Cortex of kidney (tissue), 1 donor: ENCODE results near the gene LDHB.
"Not testable (repeated sequence)": the region's sequence is repeated elsewhere in the genome, so short reads cannot be mapped to it uniquely, and the experiment has no call there.

Source experiments
- DNase-seq: peaks from one replicate; lab custom pipeline; 2025; lab: John Stamatoyannopoulos, UW

The LDHB gene

DNA sequence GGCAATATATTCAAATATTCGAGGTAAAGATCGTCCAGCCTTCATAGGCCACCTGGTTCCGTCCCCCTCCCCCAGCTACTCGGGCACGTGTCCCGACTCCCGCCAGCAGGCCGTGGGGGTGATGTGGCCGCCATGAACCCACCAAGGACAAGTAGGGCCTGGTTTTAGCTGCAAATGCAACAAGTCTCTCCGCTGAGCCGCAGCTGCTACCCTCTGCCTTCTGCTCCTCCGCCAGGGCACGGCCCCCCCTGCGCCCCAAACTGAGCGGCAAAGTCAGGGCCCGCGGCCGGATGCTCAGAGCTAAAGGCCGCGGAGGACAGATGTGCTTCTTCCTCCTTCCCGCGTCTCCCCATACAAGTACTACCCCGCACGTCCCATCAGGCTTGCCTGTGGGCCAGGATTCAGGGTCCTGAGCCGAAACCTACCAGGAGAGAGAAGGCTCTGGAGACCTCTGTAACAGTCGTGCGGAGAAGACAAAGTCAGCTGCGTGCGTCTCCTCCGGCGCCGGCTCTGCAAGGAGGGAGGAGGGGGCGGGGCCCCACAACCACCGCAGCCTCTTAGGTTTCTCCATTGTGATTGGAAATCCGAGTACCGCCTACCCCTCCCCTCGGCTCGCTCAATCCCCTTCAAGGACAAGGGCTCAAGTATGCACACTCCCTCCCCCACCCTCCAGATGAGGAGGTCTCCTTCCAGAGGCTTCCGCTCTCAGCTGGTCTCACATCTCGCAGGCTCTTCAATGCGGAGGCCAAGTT, at the start of gene LDHB:
LDHB (minus strand) TSS at position 517 of the 752 bp plus-strand sequence. CDS start 3,171 bp downstream, outside the sequence.
- DNase-seq = peak; percentile 36

DNA sequence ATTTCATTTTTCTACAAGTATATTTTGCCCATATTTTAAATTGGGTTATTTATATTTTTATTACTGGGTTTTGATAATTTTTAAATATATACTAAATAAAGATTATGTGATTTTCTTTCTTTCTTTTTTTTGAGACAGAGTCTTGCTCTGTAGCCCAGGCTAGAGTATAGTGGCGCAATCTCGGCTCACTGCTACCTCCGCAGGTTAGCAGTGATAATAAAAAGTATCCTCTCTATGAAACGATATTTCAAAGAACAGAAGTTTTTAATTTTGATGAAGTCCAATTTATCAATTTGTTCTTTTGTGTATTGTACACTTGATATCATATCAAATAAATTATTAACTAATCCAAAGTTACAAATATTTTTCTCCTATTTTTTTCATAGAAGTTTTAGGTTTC, 47.2 kb upstream of the LDHB start:
- DNase-seq = no peak

DNA sequence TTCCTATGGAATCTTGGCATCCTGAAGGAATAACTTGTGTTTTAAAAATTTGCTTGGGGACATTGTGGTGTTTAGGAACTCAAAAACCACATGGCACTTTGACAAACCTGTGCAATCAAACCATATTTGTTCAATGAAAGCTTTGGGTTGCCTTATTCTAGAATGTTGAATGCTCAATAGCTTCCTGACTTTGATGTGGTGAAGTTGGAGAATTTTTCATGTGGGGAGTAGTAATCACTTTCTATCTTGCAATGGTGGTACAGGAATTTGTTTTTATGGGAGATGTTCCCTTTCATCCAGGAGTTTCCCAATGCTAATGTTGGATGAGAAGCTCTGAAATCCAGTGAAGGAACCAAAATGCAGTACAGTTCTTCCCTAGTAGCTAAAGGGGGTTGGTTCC, 42.2 kb upstream of the LDHB start:
- DNase-seq = no peak

DNA sequence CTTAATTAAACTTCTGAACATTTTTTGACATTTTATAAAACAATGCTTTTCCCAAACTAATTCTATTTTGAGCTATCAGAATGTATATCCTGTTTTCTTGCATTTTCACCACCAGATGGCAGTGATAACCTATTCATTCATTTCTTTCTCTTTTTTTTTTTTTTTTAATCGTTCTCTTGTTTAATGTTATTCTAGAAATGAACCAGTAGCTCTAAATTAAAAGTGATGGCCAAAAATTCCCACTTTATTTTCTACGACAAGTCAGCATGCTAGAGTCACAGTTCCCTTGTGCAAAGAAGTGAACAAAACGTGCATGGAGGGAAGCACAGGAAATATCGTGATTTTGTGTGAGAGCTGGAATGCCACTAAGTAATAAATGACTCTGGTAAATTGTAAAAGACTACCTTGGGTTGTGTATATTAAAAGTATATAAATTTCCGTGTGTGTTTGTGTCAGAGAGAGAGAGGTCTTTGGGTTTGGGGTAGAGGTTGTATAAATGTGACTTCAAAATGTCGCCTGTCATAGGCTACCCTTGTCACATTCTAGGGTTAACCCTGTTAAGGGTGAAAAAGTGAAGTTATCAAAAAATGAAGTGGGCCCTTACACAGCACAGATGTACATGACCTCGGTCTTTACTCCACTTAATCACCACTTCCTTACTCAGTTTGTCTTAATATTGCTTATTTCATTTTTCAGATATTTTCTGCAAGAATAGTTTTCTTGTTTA, 40.4 kb upstream of the LDHB start:
- DNase-seq = no peak

DNA sequence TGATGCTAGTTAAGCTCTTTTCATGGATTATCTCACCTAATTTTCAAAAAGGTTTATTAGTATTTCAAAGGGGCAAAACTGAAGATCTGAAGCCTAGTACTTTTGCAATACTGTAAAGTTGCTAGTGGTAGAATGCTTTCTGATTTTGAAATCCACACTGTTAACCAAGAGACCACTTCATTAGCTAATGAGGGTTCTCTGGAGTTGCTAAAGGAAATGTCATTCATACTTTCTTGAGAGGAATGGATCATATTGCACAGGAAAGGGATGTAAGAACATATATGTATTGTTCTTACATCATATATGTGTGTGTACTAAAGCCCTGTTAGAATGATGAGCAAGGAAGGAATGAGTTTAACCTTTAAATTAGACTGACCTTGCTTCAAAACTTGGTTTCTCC, 39.0 kb upstream of the LDHB start:
- DNase-seq = no peak

DNA sequence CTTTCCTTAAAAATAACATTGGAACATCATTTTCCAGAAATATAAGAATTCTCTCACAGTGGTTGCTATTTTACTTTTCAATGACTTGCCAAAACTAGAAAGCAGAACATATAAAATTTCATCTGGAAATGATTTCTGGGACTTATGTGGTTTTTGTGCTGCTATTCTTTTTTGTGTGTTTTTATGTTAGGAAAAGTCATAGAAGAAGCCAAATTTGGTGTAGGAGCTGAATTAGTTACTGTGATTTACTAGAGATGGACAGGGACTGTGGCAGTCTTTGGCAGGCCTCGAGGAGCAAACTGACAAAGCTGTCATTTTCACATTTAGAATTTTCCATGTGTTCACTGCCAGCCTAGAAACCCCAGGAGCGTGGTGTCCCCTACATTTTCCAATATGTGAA, 38.3 kb upstream of the LDHB start:
- DNase-seq = no peak

DNA sequence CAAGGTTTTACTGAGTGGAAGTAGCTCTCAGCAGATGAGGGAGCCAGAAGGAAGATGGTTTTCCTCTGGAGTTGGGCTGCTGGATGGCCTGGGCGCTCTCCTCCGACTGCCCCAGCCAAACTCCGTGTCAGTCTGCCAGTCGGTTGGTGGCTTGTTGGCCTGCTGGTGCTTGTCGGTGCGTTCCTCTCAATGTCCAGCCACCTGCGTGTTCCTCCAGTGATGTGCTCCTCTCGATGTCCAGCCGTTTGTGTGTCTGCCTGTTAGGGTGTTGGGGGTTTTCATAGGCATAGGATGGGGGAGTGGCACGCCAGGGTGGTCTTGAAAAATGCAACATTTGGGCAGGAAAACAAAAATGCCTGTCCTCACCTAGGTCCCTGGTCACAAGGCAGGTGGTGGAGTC, 37.0 kb upstream of the LDHB start:
- no peak for DNase-seq

DNA sequence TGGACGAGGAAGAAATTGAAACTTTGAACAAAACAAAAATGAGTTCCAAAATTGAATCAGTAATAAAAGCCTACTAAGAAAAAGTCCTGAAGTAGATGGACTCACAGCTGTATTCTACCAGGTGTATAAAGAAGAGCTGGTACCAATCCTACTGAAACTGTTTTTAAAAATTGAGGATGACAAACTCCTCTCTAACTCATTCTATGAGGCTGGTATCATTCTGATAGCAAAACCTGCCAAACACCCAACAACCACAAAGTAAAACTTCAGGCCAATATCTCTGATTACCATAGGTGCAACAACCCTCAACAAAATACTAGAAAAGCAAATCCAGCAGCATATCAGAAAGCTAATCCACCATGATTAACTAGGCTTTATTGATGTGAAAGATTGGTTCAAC, 33.9 kb upstream of the LDHB start:
- DNase-seq = no peak

DNA sequence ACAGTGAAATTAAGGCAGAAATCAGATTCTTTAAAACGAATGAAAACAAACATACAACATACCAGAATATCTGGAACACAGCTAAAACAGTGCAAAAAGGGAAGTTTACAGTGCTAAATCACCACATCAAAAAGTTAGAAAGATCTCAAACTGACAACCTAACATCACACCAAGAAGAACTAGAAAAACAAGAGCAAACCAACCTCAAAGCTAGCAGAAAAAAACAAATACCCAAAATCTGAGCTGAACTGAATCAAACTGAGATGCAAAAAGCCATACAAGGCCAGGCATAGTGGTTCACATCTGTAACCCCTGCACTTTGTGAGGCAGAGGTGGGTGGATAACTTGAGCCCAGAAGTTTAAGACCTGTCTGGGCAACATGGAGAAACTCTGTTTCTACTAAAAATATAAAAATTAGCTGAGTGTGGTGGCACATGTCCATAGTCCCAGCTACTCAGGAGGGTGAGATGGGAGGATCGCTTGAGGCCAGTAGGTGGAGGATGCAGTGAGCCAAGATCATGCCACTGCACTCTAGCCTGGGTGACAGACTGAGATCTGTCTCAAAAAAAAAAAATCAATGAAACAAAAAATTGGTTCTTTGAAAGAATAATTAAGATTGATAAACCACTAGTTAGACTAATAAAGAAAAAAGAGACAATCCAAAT, 33.2 kb upstream of the LDHB start:
- DNase-seq = no peak

DNA sequence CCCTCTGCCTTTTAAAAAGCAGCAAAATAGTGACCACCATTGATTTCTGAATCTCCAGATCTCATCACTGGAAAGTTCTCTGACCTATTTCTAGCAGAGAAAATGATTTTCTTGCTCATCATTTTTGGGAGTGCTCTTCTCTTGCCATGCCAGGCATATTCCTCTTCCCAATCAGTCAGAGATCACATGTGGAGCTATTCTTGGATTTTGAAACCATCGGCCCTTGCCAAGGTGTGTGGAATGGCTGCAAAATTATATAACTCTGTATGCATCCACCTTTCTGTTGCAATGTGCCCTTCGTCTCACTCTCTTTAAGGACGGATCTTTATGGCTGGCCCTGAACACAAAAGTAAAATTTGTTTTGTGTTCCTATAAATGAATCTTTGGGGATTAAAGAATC, 25.5 kb upstream of the LDHB start:
- DNase-seq = no peak

DNA sequence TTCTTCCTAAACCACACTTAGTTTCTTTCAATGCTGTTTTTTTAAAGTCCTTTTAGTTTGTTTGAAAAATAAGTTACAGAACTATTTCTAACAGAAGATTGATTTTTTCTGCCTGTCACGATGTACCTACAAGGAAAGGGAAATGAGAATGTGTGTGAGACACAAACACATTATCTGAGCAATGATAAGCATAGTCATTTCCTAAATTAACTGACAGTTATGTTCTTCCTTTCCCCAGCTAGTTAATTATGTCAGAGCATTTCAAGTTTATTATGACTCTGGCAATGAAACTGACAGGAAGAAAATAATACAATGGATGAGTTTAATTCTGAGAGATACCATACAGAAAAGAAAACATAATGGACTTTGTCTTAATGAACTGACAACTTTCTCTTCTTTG, 21.3 kb upstream of the LDHB start:
- no peak for DNase-seq

DNA sequence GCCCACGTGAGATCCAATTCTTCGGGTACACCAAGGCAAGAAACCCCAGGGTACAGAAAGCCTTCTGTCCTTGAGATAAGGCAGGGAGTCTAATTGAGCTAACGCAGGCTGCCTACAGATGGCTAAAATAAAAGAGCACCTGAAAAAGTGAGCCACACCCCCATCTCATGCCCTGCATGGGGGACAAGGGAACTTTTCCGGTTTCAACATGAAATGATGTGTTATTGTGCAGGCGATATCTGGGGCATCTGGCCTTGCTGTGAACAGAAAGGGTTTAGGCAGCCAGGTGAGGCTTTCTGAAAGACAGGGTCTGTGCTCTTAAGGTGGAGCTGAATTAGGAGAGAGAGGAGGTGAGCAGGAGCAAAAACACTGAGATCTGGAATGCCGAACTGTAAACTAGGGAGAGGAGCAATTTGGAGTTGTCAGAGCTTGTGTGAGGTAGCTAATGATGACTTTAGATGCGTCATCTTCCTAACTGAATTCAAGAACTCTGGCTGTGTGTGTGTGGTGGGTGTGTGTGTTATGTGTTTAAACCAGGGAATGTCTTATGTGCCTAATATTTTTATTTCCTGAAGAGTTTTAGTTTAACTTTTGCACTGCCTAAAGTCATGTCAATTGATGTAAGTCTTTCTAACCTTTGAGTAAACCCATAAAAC, 20.1 kb upstream of the LDHB start:
- DNase-seq = no peak

DNA sequence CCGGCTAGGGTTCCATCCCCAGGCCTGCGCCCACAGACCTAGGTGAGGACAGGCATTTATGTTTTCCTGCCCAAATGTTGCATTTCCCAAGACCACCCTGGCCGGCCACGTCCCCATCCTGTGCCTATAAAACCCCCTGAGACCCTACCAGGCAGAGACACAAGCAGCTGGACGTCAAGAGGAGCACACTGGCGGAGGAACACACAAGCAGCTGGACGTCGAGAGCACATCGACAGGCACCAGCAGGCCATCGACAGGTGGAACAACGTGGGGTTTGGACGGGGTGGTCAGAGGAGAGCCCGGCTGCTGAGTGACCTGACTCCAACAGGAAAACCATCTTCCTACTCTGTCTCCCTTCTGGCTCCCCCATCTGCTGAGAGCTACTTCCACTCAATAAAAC, 19.6 kb upstream of the LDHB start:
- no peak for DNase-seq

DNA sequence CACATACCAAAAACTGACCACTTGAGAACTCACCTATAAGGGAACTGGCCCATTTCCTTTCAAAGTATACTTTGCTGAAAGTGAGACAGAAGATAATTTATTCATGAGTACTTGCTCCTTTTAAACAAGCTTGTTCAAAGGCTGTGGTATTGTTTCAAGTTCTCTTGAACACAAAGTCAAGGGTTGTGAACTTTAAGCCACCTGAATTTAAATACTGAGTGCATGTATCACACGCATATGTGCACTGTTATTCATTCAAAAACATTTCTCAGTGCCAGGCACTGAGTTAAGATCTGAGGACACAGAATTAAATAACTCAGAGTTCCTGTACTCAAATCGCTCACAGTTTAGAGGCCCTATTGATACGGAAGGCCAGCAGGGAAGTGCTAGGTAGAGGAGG, 19.1 kb upstream of the LDHB start:
- no peak for DNase-seq

DNA sequence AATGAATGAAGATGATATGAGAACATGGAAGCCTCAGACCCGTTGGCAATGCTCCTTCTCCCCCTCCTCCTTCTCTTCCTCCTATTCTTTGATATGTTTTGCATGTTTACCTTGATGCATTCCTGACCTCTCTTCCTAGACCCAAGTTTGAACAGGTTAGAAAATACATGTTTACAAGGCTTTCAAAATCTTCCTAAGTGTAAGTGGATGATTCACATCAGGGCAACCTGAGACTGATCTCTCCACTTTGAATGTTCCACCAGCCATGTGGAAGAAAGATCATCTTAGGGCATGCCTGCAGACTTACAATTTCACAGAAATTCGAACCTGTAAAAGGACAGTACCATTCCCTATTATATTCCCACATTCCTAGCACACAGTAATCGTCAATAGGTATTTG, 18.0 kb upstream of the LDHB start:
- no peak for DNase-seq

DNA sequence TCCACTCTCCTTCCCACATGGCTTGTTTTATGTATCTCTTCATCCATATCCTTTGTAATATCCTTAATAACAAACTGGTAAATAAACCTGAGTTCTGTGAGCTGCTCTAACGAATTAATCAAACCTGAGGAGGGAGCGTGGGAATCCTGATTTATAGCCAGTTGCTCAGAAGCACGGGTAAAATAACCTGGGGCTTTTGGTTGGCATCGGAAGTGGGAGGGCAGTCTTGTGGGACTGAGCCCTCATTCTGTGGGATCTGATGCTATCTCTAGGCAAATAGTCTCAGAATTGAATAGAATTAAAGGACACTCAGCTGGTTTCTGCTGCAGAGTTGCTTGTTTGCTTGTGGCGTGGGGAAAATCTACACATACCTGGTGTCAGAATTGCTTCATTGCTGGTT, 17.5 kb upstream of the LDHB start:
- DNase-seq = no peak

DNA sequence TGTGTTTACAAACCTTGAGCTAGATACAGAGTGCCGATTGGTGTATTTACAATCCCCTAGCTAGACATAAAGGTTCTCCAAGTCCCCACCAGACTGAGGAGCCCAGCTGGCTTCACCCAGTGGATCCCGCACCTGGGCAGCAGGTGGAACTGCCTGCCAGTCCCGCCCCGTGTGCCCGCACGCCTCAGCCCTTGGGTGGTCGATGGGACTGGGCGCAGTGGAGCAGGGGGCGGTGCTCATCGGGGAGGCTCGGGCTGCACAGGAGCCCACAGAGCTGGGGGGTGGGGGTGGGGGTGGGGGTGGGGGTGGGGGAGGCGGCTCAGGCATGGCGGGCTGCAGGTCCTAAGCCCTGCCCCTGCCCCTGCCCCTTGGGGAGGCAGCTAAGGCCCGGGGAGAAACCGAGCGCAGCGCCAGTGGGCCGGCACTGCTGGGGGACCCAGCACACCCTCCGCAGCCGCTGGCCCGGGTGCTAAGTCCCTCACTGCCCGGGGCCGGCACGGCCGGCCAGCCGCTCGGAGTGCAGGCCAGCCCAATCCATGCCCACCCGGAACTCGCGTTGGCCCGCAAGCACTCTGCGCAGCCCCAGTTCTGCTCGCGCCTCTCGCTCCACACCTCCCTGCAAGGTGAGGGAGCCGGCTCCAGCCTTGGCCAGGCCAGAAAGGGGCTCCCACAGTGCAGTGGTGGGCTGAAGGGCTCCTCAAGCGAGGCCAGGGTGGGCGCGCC, 16.3 kb upstream of the LDHB start:
- not testable (repeated sequence) for DNase-seq

DNA sequence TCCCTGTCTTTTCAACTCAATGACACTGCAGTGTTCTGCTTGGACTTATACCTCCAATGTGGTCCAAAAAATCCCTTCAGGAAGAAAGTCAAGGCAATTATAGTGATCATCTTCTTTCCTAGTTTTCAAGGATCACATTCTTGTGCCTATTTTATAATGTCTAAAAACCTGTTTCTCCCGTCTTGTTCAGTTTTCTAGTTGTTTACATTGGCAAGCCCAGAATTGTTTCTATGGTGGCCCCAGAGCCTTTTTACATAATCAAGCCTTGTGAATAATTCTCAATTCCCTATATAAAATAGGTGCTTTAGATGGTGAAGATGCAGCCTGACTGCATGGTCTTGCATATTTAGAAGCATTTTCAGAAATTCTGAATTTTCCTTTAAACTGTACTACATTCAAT, 14.5 kb upstream of the LDHB start:
- no peak for DNase-seq

DNA sequence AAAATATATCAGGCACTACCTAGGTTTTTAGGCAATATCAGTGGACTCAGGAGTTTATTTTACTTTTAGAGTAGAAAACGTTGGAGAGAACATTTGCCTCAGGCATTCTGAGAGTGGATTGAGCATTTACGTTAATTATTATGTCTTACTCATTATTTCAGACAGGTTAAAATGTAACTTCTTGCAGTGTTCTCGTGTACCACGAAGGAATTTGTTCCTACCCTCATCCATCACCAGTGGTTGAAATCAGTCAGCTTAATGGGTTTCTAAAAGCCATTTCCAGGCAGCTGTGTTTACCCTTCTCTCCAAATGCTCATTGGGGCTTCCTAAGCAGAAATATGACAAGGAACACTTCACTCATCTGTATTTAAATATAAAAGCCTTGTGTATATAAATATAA, 9.1 kb upstream of the LDHB start:
- no peak for DNase-seq

DNA sequence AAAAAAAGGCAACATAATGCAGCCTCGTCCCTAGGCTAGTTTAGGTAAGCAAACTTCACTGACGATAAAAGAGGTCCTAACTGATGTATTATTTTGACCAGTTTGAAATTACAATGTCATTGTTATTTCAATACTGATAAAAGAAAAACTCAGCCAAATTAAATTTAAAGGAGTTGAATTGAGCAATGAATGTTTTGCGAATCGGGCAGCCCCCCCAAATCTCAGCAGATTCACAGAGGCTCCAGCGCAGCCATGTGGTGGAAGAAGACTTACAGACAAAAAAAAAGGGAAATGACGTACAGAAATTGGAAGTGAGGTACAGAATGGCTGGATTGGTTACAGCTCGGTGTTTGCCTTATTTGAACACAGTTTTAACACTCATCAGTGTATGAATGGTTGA, 8.2 kb upstream of the LDHB start:
- DNase-seq = no peak

DNA sequence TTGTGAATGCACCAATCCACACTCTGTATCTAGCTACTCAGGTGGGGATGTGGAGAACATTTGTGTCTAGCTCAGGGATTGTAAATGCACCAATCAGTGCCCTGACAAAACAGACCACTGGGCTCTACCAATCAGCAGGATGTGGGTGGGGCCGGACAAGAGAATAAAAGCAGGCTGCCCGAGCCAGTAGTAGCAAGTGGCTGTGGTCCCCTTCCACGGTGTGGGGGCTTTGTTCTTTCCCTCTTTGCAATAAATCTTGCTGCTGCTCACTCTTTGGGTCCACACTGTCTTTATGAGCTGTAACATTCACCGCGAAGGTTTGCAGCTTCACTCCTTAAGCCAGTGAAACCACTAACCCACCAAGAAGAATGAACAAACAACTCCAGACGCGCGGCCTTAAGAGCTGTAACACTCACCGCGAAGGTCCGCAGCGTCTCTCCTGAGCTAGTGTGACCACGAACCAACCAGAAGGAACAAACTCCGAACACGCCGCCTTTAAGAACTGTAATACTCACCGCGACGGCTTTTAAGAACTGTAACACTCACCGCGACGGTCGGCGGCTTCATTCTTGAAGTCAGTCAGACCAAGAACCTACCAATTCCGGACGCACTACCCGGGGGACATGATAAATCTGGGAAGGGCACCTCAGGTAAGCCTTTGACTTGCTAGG, 4.6 kb upstream of the LDHB start:
- DNase-seq = no peak
